GM19463 (cell line): ENCODE results near the gene TNFRSF13B.
"Not testable (repeated sequence)": the region's sequence is repeated elsewhere in the genome, so short reads cannot be mapped to it uniquely, and the experiment has no call there.

ENCODE experiments used
- ATAC-seq: cut with Tn5 transposase; IDR thresholded peaks from one replicate; pipeline ENCODE4 v1.9.1; 2021; ENCODE audit warnings: mild to moderate bottlenecking, moderate library complexity; ENCODE audit not compliant: unreplicated experiment

The TNFRSF13B gene

DNA sequence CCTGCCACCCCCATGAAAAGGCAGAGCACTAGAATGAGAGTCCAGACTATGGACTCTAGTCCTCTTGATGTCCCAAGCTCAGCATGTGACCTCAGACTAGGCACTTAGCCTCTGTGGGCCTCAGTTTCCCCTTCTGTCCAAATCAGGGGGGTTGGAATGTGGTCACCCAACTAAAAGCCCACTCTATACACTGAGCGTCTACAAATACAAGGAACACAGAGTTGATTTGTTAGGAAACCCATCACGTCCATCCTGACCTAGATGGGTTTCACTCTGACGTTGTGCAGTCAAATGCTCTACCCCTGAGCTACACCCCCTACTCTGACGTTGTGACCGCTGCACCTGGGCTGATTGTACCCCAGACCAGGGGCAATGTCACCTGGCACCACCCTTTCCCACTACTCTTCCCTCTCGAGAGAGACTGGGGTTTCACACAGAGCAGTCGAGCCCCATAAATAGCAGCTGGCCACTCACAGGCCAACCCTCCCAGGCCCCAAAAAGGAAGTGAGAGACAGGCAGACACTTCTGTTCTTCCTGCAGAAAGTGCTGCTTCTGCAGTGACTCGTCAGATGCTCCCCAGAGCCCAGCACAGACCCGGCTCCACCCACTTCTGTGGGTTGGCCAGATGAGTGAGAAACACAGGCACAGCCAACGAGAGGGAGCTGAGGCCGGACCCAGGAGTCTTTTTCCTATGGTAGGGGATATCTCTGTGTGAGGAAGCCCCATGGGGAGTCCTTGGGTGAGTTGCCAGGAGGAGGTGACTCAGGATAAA is 16.1 kb upstream of the TNFRSF13B start:
- peak; percentile 59 for ATAC-seq

DNA sequence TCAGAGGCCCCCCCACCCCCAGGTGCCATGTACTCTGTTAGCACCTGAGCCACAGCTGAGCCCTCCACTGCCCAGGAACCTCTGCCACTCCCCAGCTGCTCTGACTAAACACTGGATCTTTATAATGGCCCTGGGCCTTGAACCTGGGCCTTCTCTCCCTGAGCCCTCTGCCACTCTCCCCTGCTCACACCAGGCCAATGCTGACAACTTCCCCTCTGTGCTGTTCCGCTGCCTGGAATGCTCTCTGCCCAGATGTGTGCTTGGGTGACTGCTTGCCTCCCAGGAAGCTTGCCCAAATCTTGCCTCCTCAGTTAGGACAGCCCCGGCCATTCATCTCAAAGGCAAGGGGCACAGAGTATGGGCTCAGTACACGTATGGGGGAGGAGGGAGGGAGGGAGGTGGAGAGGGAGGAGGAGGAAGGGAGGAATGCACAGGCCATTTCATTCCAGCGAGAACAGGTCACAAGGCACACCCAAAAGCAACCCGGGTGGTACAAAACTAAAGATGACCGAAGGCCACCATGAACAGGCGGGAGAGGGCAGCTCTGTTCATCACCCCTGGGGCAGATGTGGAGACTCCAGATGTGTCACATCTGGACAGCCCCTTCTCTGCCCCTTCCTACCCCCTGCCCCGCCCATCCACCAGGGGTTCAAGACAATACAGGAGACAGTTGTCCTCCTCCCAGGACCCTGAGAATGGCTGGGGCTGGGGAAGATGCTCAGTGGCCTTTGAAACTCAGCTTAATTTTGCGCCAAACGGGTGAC is 15.3 kb upstream of the TNFRSF13B start:
- no peak for ATAC-seq

DNA sequence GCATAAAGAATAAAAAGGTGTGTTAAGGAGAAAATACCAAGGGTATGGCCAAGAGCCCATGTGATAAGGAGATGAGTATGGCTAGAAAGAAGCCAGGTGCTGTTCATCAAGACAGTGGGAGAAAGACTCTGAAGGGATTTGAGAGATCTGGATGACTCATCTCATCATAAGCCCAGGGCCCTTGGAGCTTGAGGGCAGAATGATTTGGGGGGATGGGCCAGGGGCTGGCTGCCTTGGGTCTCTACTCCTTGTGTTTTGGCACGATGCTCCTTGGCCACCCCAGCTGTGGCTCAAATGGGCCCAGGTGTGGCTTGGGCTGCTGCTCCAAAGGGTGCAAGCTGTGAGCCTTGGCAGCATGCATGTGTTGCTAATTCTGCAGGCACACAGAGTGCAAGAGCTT is 14.5 kb upstream of the TNFRSF13B start:
- ATAC-seq = no peak

DNA sequence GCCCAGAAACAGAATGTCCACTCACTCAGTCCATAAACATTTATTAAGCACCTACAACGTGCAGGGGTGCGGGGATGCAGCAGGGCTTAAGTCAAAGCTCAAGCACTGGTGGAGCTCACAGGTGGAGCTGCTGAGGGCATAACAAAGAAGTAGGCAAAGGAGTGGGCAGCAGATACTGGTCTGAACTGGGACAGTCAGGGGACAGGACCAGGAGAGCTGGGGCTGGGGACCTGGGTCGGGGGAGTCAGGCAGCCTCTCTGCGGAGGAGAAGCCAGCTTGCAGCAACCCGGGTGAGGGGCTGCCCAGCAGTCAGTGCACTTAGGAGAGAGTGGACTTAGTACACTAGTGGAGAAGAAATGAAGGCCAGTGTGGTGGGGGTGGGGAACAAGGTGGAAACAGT is 10.0 kb upstream of the TNFRSF13B start:
- no peak for ATAC-seq

DNA sequence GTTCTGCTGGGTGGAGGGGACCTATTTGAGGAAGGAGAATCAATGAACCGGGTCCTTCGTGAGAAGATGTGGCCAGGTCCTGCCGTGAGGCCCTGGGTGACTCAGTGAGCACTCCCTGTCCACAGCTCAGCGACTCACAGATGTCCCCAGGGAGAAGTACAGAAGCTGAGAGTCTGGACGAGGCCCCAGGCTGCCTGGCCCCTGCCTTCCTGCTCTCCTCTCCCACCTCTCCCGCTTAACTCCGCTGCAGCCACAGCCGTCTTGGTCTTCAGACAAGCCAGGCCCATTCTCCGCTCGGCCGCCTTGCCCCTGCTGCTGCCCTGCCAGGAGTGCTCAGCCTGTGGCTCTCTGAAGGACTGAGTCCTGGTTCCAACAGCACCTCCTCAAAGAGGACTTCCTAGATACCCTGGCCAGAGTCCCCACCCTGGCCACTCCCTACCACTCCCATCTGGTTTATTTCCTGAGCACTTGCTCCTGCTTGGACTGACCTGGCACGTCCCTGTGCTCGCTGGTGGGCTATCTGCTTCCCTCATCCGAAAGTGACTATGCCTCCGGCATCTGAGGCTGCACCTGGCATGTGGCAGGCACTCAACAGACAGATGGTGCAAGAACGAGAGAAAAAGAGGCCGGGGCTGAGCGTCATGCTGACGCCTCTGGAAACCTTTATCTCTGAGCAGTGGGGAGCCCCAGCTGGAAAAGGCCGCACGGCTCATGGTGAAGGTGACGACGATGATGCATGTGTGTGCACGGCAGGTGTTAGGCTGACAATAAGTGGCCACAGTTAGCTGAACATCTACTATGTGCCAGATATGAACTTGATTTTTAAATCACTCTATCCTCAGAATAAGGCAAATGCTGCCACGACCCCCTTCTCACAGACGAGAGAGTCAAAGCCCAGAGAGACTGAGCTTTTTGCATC is 9.2 kb upstream of the TNFRSF13B start:
- peak; percentile 40 for ATAC-seq

DNA sequence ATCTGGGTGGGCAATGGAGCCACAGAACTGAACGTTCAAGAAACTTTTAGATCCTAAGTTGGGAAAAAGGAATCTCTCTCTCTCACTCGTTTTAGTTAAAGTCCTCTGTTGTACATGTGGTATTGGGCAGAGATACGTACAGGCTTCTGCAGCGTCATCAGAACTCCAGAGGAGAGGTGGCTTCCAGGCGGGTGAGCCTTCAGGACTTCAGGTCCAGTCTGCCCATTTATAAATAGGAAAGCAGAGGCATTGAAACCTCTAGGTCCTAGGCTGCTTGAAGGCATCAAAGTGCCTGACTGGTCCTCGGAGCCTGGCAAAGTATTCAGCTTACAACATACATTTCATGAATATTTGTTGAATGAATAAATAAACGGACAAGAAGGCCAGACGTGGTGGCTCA is 8.1 kb upstream of the TNFRSF13B start:
- ATAC-seq = no peak

DNA sequence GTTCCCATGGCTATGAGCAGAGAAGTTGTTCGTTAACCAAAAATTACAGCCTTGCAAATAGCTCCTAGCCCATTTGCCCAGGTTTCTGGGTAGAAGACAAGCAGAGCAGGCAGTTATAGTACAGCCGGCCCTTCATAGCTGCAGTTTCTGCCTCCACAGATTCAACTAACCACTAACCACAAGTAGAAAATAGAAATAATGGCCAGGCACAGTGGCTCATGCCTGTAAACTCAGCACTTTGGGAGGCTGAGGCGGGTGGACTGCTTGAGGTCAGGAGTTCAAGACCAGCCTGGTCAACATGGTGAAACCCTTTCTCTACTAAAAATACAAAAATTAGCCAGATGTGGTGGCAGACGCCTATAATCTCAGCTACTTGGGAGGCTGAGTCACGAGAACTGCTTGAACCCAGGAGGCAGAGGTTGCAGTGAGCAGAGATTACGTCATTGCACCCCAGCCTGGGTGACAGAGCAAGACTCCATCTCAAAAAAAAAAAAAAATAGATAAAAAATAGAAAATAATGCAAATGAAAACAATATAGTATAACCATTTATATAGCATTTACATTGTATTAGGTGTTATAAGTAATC is 7.4 kb upstream of the TNFRSF13B start:
- peak; percentile 26 for ATAC-seq

DNA sequence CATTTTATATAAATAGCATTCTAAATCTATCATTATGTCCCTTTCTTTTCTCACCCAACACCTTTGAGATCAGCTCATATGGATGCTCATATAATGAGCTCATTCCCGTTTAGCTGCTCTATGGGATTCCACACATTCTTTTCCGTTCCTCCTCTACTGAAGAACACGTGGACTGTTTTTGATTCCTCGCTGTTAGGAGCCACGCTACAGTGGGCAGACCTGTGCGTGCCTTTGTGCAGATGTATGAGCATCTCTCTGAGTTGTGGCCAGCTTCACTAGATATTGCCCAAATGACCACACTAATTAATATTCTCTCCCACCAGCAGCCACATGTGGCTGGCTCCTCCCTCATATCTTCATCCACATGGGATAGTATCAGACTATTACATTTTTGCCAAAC is 6.0 kb upstream of the TNFRSF13B start:
- ATAC-seq = no peak

DNA sequence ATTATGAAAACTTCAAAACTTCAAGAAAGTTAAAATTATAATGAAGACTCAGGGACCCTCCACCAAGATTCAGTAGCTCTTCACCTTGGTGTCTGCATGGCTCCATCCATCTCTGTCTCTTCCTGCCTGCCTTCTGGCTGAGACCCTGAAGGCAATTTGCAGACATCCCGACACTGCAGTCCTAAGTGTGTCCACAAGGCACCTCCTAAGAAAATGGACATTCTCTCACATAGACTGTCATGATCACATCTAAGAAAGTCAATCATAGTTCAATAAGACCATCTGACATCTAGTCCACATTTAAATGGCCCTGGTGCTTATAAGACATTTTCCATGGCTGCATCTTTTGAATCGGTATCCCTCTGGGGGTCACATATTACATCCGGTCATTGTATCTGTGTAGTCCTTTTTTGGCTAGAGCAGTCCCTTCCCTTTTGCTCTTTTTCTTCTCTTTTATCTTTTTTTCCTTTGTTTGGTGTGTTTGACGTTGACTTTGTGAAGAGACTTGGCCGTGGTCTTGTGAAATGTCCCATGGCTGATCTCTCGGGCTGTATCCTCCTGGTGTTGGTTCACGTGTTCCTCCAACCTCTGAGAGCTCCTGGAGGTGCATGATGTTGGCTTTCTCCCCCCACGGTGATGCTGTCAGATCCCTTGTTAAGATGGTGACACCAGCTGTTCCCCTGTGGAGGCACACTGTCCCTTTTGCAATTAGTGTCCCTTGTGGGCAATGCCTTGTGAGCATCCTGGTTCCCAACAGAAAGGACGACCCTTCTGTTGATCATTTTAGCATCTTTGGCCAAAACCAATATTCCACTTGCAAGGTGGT is 5.0 kb upstream of the TNFRSF13B start:
- ATAC-seq = no peak

DNA sequence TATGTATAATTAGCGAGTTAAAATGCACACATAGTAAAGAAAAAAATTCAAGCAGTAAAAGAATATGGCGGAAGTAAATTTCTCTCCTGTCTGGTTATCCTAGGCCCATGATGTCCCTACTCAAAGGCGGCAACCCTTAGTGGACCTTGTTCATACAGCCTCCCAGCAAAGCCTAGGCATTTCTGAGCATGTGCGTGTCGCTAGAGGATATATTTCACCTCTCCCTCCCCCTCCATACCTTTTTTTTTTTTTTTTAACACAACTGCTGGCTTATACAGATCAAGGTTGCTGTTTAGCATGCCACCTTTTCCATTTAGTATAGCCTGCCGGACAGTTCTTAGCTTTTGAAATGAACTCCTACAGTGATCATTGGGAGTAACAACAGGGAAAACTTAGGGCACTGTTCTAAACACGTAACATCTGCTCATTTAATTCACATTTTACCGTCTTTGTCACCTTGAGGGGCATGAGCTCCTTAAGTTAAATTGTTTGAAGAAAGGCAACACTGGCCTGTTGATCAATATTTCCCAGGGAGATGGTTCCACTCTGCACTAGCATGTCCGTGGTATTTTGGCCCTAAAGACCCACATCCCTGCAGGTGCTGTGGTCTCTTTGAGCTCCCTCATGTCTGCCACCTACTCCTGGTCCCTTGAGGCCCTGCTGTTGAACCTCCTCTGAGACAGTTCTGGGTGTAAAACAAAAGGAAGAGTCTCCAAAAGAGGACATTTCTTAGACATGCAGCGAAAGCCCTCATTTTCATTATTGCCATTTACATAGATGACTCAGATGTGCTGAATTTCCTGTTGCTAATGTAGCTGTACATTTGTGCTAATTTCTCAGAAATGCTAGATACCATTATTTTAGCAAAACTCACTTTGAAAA is 4.1 kb upstream of the TNFRSF13B start:
- ATAC-seq = no peak

DNA sequence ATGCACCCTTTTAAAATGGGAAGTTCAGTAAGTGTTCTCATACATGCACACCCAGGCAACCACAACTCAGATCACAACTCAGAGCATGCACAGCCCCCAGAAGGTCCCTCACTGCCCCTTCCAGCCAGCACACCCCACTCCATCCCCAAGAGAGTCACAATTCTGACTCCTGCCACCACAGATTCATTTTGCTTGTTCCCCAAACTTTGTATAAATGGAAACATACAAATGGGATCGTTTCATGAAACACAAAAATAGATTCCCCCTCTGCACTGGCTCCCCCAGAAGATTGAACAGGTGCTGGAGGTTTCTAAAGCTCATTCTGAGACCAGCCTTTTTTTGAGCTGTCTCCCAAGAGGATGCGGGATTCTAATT is 3.3 kb upstream of the TNFRSF13B start:
- no peak for ATAC-seq

DNA sequence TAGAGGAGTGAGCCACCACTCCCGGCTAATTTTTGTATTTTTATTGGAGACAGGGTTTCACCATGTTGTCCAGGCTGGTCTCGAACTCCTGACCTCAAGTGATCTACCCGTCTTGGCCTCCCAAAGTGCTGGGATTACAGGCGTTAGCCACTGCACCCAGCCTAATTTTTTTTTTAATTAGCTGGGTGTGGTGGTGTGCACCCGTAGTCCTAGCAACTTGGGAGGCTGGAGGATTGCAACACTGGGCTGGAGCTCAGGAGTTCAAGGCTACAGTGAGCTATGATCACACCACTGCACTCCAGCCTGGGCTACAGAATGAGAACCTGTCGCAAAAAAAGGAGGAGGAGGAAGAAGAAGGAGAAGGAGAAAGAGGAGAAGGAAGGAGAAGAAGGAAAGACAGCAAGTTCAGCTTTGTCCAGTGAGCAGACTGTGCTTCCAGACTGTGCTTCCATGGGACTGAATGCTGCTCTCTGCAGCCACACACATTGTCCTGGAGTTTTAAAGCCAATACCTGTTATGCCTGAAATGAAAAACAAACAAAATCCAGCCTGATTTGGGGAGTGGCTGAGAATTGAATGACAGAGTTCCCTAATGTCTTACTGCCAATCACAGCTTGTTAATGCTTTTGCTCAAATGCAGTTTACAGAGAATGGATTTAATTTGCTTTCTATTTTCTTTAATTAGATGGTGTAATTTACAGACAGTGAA is 2.8 kb upstream of the TNFRSF13B start:
- ATAC-seq = no peak

DNA sequence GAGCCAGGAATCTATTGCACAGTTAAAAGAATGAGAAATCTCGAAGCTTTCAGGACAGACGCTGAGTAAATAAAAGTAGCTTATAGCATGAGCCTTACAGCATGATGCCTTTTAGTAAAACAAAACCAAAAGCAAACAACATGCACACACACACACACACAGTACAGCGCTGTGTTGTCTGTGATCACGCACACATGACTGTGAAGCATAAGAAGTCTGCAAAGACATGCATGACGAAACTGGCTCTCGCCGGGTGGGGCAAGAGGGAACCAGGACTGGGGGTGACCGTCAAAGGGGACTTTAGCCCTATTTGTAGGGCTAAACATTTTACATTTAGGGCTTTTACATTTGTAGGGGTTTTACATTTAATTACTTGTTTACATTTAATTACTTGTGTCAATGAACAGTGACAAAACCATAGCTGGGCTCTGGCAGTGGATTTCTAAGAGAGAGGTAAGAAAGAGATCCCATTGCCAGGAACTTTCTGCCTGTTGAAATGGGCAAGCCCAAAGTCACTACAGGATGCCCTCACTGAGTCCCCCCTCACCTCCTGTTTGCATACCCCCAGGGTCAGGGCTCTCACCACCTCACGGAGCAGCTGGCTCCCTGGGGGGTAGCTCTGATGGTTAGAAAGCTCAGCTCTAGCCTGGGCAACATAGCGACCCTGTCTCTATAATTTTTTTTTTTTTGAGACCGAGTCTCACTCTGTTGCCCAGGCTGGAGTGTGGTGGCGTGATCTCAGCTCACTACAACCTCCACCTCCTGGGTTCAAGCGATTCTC is 2.0 kb upstream of the TNFRSF13B start:
- ATAC-seq = peak; percentile 26

DNA sequence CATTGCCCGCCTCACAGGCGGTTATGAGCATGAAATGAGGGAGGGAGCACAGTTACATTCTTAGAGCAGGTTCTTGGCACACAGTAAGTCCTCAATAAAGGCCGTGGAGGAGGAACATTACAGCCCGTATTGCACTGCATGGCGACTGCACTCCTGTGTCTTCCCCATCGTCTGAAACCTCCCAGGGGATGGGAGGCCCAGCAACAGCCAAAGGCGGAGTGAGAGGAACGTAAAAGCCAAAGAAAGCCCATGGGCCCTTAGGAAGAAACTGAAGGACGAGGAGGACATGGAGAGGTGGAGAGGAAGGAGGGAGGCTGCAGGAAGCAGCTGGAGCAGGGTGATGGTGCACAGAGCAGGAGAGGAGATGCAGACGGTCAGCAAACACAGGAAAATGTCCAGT is 1.1 kb upstream of the TNFRSF13B start:
- ATAC-seq = not testable (repeated sequence)

DNA sequence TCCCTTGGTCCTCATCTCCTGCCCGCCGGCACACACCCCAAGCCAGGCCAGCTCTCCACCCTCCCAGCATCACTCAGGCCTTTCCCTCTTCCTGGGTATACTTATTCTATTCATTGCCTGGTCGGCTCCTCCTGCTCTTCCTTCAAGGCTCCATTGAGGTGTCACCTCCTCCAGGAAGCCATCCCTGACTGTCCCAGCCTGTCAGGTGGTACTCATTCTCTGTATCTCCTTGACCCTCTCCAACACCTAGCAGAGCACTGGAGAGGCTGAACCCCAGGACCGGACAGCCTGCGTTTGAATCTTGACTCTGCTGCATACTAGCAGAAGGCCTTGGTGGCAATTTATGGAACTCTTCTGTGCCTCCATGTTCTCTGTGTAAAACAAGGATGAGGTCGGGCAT is 428 bp upstream of the TNFRSF13B start:
- no peak for ATAC-seq

DNA sequence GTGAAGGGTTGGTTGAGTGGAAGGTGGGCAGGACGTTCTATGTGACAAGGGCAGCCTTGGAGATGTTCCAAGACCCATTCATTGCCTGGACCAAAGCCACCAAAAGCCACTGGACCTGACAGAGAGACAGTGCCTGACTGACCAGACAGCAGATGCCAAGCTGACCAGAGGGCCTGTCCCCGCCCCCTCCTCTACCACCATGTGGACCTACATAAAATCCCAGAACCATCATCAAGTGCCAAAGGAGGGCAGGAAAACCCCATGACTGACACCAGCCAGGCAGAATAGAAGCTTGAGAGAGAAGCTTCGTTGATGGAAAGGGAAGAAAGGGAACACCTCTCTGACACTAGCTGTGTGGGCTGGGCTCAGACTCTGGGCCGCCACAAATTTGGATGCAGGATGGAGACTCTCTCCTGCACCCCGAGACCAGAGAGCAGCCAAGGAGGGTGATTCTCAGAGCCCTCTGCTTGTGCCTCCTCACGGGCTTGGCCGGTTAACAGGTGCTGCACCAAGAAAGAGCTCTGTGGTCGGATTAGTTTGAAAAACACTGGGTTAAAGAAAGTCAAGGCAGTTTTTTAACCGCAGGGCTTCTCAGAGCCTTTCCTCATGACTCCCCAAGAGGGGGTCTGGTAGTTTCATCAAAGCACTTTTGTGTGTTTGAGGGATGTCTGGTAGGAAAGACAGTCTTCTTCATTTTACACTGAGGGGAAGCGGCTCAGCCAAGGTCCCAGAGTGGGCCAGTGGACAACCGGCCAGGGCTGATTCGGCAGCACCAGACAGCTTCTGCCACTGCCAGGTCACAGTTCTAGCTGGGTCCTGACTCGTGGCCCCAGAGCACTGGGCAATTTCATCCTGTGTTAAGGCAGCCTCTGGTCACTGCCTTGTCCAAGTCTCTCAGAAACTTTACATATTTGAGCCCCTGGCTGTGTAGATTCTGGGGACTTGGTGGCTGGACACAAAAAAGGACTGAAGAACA is 1.7 kb downstream of the TNFRSF13B start:
- peak; percentile 38 for ATAC-seq

DNA sequence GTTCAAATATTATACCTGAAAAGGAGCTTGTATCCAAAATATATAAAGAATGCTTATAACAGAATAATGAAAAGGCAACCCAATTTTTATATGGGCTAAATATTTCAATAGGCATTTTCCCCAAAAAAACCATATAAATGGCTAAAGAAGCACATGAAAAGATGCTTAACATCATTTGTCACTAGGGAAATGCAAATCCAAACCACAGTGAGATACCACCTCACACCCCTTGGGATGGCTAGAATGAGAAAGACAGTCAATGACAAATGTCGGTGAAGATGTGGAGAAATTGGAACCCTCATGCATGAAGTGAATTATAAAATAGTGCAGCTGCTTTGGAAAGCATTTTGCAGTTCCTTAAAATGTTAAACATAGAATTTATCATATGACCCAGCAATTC is 3.1 kb downstream of the TNFRSF13B start:
- no peak for ATAC-seq
